GM23248 (cell line): ENCODE results near the gene RFX8.

Source experiments
- EZH2 ChIP-seq: fragments of 200-600 bp; sonication (generic); IDR thresholded peaks from 2 replicates; pipeline ENCODE4 v1.6.1; 2018; ENCODE audit warnings: antibody characterized with exemption, mild to moderate bottlenecking; ENCODE audit not compliant: insufficient read depth, poor library complexity, severe bottlenecking
- EZH2phosphoT487 ChIP-seq: fragments of 200-600 bp; sonication (generic); IDR thresholded peaks from 2 replicates; pipeline ENCODE4 v1.6.1; 2018; ENCODE audit warnings: antibody characterized with exemption, moderate library complexity, mild to moderate bottlenecking, low read depth; ENCODE audit not compliant: insufficient read depth

GRCh38 chr2:101380376-101380775 is 94.5 kb downstream of the RFX8 start:
- TF ChIP-seq EZH2 (no peak), EZH2phosphoT487 (no peak)
